HepG2 (cell line): ENCODE results near the gene CERT1. TPM values are rescaled to one million over a fixed set of nuclear protein-coding genes. Genes with fewer than 3 reads are reported as not detected.
A peak's percentile ranks its signal among the peaks of the same experiment; 100 is the strongest.

ENCODE experiments used
- BRD4 ChIP-seq: sonication (generic); formaldehyde crosslinking; IDR thresholded peaks from 2 replicates; pipeline ENCODE4 v1.4.0; 2020; ENCODE audit warnings: missing genetic modification reagents
- CREB1 ChIP-seq, 2 experiments: fragments of 450-650 bp in 1 of 2; IDR thresholded peaks; 2 replicates each; pipeline ENCODE4 v1.6.1; 2016 to 2017; ENCODE audit warnings: control low read depth in 1 of 2, mild to moderate bottlenecking in 1 of 2, missing compliant biosample characterization in 1 of 2, missing genetic modification characterization in 1 of 2
- ELF4 ChIP-seq: sonication (generic); formaldehyde crosslinking; IDR thresholded peaks from 2 replicates; pipeline ENCODE4 v1.5.0; 2020; ENCODE audit warnings: missing genetic modification reagents, mild to moderate bottlenecking, moderate library complexity, borderline replicate concordance
- EP300 ChIP-seq, 3 experiments: sonication (generic) in 1 of 3; formaldehyde crosslinking in 1 of 3; IDR thresholded peaks; 2 replicates each; pipeline versions ENCODE4 v1.5.1 to v1.6.1; 2011 to 2020; ENCODE audit warnings: low read depth in 2 of 3, low read length in 2 of 3, borderline replicate concordance in 1 of 3, improper control_type of control experiment in 1 of 3, mild to moderate bottlenecking in 1 of 3, missing genetic modification reagents in 1 of 3, moderate library complexity in 1 of 3
- GTF2F1 ChIP-seq: fragments of 150-350 bp; IDR thresholded peaks from 2 replicates; pipeline ENCODE4 v1.6.1; 2014; ENCODE audit warnings: low read length
- MTF1 ChIP-seq: sonication (generic); formaldehyde crosslinking; IDR thresholded peaks from 2 replicates; pipeline ENCODE4 v1.5.0; 2020; ENCODE audit warnings: missing genetic modification reagents
- NCOA1 ChIP-seq: sonication (generic); formaldehyde crosslinking; IDR thresholded peaks from 2 replicates; pipeline ENCODE4 v1.9.0; 2021; ENCODE audit warnings: missing genetic modification reagents
- SRY ChIP-seq: sonication (generic); formaldehyde crosslinking; IDR thresholded peaks from 2 replicates; pipeline ENCODE4 v1.8.0; 2022; ENCODE audit warnings: mild to moderate bottlenecking, missing genetic modification reagents
- ZBTB40 ChIP-seq, 2 experiments: fragments of 450-650 bp in 1 of 2; sonication (generic) in 1 of 2; formaldehyde crosslinking in 1 of 2; IDR thresholded peaks; 2 replicates each; pipeline versions ENCODE4 v1.6.1 to v1.8.0; 2016 to 2022; ENCODE audit warnings: antibody characterized with exemption in 1 of 2, mild to moderate bottlenecking in 1 of 2, missing genetic modification reagents in 1 of 2
- ZNF329 ChIP-seq: sonication (generic); formaldehyde crosslinking; IDR thresholded peaks from 2 replicates; pipeline ENCODE4 v1.9.0; 2021; ENCODE audit warnings: low read depth, mild to moderate bottlenecking, missing genetic modification reagents
- ZNF569 ChIP-seq: sonication (generic); formaldehyde crosslinking; IDR thresholded peaks from 2 replicates; pipeline ENCODE4 v1.5.0; 2020; ENCODE audit warnings: mild to moderate bottlenecking, missing genetic modification reagents, moderate library complexity, borderline replicate concordance
- ZNF619 ChIP-seq: sonication (generic); formaldehyde crosslinking; IDR thresholded peaks from 2 replicates; pipeline ENCODE4 v1.4.0; 2020; ENCODE audit warnings: mild to moderate bottlenecking, missing genetic modification reagents
- ZNF780A ChIP-seq: sonication (generic); formaldehyde crosslinking; IDR thresholded peaks from 2 replicates; pipeline ENCODE4 v1.8.0; 2022; ENCODE audit warnings: mild to moderate bottlenecking, missing genetic modification reagents, moderate library complexity
- polyA plus RNA-seq, 8 experiments: library from polyadenylated mRNA; depleted of rRNA in 3 of 8; stranded (reverse) in 7 of 8; unstranded in 1 of 8; fragments of >200 nt; fragmentation: Illumina TruSeq in 4 of 8; extraction: Trizol in 4 of 8; gene quantifications; 2 replicates each; pipeline versions ENCODE4 v1.2.1 to v1.2.3, GENCODE V29; 2011 to 2016; ENCODE audit warnings: low read depth in 4 of 8, missing spikeins in 1 of 8, mixed read lengths in 1 of 8; ENCODE audit not compliant: insufficient read depth in 1 of 8
- total RNA-seq, 5 experiments: library from RNA; depleted of rRNA; stranded (reverse); fragments of >200 nt; fragmentation: Illumina TruSeq; extraction: Trizol; gene quantifications; 2 replicates each; pipeline ENCODE4 v1.2.3, GENCODE V29; 2016; ENCODE audit warnings: low read depth in 1 of 5
- TF ChIP-seq, protein P1 (sequence below): sonication (generic); formaldehyde crosslinking; IDR thresholded peaks from 2 replicates; pipeline ENCODE4 v1.9.0; 2021; ENCODE audit warnings: missing genetic modification reagents, mild to moderate bottlenecking, borderline replicate concordance
- TF ChIP-seq, protein P2 (sequence below): sonication (generic); formaldehyde crosslinking; IDR thresholded peaks from 2 replicates; pipeline ENCODE4 v1.4.0; 2020; ENCODE audit warnings: mild to moderate bottlenecking, missing genetic modification reagents

CERT1 gene
- total and polyA plus RNA-seq, 2 of the 13 experiments (the other 11 are each of a cell fraction or from before 2014, with no cell fraction given), result 8.2 to 12.7 TPM

- TF ChIP-seq ZNF569 (no peak), ELF4 (CRISPR knock-in tag) (peak; percentile 38; the same call in 1 of the 2 replicates), MTF1 (no peak), ZNF619 (no peak), EP300 (IDR thresholded peaks at IDR 0.05; ENCODE audit: low read depth in 2 of 2, low read length in 2 of 2) (no peak; a peak in 1 of 4 replicates), EP300 (CRISPR knock-in tag; IDR thresholded peaks at IDR 0.05; ENCODE audit: borderline replicate concordance) (no peak), ZBTB40 (IDR thresholded peaks at IDR 0.05) (no peak), ZBTB40 (CRISPR knock-in tag; IDR thresholded peaks at IDR 0.05) (peak; percentile 69), GTF2F1 (no peak), SRY (CRISPR knock-in tag) (peak; percentile 64; the same call in 1 of the 2 replicates), ZNF329 (no peak), BRD4 (CRISPR knock-in tag) (no peak), ZNF780A (CRISPR knock-in tag) (no peak), CREB1 (IDR thresholded peaks at IDR 0.05) (peak; percentile 86), CREB1 (CRISPR knock-in tag; IDR thresholded peaks at IDR 0.05) (peak; percentile 93), NCOA1 (CRISPR knock-in tag) (no peak)
- TF ChIP-seq, protein P1, sequence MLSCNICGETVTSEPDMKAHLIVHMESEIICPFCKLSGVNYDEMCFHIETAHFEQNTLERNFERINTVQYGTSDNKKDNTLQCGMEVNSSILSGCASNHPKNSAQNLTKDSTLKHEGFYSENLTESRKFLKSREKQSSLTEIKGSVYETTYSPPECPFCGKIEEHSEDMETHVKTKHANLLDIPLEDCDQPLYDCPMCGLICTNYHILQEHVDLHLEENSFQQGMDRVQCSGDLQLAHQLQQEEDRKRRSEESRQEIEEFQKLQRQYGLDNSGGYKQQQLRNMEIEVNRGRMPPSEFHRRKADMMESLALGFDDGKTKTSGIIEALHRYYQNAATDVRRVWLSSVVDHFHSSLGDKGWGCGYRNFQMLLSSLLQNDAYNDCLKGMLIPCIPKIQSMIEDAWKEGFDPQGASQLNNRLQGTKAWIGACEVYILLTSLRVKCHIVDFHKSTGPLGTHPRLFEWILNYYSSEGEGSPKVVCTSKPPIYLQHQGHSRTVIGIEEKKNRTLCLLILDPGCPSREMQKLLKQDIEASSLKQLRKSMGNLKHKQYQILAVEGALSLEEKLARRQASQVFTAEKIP (CRISPR knock-in tag), result no peak
- TF ChIP-seq, protein P2, sequence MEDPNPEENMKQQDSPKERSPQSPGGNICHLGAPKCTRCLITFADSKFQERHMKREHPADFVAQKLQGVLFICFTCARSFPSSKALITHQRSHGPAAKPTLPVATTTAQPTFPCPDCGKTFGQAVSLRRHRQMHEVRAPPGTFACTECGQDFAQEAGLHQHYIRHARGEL, result 0 out of 2 replicates have a peak, but pooled peaks have one; percentile 36
These were observed at the start of gene CERT1, which contains the start of gene POLK (continued) for GRCh38 chr5:75511435-75512382.
